GM19455 (cell line): ENCODE data around the gene ACOXL.

Source experiments
- ATAC-seq: cut with Tn5 transposase; IDR thresholded peaks from one replicate; pipeline ENCODE4 v1.9.1; 2021; ENCODE audit not compliant: unreplicated experiment

ACOXL gene

DNA sequence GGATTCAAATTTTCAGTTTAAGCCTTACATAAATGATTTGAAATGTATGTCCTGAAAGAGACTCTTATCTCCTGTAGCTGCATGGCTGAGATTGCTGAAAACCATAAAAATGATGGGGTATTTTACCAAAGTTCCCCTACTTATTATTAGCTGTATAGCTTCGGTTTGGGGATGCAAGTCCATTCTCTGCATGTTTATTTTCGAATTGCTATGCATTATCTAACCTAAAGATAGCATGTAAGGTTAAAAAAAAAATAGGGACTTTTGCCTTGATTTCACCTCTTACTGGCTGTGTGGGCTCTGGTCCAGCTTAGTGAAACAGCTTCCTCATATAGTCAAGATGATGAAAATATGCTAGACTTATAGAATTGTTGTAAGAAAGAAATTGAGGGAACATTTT is 14.0 kb upstream of the ACOXL start:
- no peak for ATAC-seq

DNA sequence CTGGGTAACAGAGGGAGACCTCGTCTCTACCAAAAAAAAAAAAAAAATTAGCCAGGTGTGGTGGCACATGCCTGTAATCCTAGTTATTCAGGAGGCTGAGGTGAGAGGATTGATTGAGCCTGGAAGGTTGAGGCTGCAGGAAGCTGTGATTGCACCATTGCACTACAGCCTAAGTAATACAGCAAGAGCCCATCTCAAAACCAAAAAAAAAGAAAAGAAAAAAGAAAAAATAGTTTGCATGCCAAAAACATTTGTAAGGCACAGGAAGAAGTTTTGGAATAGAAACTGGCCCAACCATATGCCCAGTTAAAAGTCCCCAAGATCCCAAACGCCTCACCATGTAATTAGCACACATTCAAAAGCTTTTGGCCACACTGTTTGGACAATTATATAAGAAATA is 13.4 kb upstream of the ACOXL start:
- no peak for ATAC-seq

DNA sequence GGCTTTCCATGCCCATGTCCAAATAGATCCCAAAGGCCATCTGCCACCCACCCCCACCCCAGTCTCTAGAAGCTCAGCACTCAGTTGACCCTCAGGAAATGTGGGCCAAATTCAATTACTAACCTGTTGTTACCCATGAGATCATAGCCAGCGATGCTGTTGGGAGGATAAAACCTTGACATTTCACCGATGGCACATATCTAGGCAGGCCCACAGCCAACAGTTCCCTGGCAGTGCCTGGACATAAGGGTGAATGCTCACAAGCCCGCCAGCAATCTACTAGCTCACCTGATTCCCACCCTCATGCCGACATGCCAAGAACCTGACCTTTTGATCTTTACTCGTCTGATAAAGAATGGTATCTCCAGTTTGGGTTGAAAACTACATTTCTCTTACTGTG is 11.8 kb upstream of the ACOXL start:
- ATAC-seq: no peak

DNA sequence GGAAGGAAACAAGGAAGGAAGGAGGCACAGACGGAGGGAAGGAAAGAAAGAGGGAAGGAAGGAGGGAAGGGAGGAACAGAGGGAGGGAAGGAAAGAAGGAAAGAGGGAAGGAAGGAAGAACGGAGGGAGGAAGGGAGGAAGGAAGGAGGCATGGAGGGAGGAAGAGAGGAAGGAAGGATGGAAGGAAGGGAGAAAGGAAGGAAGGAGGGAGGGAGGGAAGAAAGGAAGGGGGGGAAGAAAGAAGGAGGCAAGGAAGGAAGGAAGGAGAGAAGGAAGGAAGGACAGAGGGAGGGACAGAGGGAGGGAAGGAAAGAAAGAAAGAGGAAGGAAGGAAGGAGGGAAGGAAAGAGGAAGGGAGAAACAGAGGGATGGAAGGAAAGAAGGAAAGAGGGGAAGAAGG is 7.6 kb upstream of the ACOXL start:
- ATAC-seq: no peak

DNA sequence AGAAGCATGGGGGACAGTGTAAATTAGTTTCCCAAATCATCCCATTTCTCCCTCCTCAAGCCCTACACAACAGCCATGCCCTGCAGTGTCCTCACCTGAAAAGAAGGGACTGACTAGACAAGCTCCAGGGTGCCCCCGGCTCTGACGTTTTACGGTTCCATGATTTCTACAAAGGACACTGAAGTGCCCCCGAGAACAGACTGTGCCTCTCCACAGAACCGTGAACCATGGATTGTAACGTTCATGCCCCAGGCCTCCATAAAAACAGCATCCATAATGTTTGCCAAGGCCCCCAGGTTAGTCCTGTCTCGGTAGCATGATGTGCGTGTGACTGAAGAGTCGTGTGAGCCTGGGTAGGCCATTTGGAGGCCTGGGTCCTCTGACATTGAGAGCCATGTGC is 7.0 kb upstream of the ACOXL start:
- no peak for ATAC-seq

DNA sequence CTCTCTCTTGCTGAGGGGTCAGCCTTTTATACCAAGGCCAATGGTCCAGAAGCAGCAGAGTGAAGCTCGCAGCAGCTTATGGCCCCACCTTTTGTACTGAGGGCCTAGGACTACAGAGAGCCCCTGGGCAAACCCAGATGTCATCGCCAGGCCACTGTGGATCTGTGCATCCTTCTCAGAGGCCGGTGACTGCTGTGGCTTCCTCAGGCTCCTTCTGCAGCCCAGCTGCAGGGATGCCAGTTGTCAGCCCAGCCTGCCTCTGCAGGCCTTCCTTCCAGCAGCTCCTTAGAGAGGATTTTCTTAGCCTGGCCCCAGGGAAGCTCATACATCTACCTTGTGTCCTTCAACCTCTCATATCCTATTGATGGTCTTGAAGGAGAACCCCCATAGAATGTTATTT is 6.5 kb upstream of the ACOXL start:
- no peak for ATAC-seq

DNA sequence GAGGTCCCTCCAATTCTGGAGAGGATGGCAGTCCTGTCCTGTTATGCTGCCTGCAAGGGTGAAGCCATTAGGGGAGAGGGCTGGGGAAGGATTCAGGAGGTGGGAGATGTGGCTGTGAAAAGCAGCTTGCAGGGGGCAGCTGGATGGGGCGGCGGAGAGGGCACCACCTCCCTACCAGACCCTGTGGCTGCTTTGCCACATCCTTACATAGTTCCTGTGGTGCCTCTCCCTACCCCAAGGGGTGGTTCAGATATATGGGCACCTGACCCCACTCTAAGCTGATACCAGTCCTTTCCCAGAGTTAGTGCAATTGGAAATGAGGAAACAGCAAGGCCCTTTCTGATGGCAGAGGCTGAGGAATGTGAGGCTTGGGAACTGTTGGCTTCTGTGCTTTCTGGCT is 6.1 kb upstream of the ACOXL start:
- no peak for ATAC-seq

DNA sequence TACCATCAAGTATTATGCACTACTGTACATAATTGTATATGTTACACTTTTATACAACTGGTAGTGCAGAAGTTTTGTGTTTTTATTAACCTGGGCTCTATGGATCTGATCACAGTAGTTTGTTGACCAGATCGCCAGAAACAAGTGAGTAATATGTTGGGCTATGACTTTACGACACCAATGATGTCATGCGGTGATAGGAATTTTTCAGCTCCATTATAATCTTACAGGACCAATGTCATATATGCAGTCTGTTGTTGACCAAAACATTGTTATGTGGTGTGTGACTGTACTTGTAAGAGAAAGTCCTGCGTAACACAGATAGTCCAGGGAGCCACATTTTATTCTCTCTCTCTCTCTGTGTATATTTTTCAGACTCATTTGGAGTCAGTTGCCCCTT is 4.5 kb upstream of the ACOXL start:
- no peak for ATAC-seq

DNA sequence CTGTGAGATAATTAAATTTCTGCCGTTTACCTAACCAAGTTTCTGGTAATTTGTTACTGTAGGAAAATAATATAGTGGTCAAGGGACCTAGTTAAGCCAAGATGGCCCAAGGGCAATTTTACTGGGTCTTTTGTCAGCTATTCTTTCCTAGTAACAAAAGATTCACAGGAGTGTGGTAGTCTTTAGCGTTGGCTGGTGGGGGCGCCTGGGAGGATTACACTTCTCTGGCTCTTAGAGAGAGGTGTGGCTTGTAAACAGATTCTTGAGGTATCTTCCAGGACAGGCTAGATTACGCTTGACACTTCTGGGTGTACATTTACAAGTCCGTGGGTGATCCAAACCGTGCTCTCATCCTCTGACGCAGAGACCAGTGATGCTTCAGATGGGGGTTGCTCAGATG is 3.3 kb upstream of the ACOXL start:
- no peak for ATAC-seq

DNA sequence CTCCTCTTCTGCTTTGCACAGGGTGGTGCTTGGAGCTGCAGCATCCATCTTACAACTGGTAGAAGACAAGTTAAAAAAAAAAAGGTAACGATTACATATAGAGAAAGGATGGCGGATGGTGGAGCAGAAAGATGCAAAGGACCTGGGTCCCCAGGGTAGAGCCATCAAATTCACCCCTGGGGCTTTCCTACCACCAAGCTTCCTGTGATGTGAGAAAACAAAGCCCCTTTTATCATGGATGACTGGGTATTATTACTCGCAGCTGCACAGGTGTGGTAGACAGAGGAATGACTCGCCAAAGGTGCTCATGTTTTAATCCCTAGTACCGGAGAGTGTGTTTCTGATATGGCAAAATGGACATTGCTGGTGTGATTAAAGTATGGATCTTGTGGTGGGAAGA is 1.3 kb upstream of the ACOXL start:
- no peak for ATAC-seq

DNA sequence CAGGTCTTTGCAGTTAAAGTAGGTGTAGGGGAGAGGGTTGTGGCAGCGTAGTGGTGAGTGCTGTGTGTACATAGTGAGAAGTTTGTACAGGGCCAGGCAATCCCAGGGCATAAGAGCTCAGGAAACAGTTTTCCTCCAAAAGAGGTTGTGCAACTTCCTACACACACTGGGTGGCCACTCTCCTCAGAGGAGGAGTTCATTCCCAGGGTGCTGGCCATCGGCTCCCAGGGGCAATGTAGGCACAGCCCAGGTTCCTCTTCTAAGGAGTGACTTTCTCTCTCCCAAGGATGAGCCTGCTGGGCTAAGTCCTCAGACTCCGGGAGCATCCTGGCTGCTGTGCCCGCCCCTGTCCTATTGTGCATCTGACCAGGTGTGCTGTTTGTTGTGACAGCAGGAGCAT is 3.0 kb downstream of the ACOXL start:
- no peak for ATAC-seq

DNA sequence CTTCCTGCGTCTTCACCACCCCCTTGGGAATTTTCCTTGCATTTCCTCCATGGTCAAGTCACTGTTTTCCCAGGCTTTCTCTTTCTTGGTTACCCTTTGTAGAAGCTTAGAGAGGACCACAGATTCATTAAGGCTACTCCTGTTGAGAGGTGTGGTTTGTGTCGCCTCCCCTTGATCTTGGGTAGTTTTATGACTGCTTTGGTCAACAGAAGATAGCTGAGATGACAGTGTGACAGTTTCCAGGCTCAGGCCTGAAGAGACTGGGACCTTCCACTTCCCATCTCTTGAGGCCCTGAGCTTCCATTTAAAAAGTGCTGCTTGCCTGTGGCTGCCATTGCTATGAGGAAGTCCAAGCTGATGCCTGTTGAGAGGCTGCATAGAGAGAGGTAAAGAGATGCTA is 5.4 kb downstream of the ACOXL start:
- ATAC-seq: no peak

DNA sequence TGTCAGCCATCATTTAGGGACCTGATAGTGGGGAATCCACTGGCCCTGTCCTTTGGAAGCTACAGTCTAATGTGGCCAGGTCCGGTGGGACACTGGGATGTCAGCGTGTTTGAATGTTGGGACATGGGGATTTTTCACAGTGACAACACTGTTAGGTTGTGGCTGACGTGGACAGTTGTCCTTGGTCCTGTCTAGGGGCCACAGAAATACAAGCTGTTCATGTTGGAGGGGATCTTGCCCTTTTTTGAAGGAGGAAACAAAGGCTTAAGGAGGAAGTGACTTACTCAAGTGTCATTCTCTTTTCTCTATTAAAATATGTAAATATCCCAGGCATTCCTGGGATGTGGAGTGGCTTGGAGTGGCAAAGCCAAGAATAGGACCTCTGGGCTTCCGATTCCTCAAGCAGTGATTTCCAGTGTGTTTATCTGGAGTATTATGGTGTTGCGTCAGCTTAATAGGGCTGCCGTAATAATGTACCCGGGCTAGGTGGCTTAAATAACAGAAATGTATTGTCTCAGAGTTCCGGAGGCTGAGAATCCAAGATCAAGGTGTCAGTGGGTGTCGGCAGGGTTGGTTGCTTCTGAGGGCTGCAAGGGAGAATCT is 8.5 kb downstream of the ACOXL start:
- no peak for ATAC-seq

DNA sequence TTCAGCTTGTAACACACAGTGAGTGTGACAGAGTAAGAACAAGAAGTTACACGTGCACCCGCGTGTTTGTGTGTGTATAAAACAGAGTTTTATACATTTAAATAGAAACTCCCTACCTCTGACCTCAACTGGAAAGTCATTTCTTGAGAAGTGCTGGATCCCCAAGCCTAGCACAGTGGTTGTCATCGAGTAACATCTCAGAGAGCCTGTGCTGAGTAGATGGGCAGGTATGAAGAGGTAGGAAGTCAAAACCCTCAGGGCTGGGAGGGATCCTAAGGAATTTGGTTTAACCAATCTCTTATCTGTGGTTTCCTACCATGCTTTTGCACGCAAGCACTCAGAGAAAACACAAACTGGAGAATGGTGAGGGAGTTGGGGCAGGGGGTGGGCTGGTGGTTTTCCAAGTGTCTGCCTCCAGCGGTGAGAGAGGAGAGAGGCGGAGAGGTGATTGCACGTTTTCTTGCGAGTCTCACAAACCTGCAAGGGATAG is 9.2 kb downstream of the ACOXL start:
- ATAC-seq: no peak

DNA sequence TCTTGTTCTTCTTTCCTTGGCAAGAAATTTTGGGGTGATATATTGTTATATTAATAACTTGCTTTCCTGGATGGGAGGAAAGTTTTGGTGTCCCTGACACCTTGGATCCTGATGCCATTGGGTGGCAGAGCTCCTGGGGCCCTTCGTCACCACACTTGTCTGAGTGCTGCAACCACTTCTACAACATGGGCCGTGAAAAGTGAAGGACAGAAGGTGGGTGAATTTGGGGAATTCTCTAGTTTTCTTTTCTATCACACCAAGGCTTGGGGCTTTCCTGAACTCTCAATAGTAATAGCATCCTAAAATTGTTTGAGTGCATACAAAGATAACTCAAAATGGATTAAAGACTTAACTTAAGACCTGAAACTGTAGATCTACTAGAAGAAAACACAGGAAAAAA is 10.0 kb downstream of the ACOXL start:
- no peak for ATAC-seq

DNA sequence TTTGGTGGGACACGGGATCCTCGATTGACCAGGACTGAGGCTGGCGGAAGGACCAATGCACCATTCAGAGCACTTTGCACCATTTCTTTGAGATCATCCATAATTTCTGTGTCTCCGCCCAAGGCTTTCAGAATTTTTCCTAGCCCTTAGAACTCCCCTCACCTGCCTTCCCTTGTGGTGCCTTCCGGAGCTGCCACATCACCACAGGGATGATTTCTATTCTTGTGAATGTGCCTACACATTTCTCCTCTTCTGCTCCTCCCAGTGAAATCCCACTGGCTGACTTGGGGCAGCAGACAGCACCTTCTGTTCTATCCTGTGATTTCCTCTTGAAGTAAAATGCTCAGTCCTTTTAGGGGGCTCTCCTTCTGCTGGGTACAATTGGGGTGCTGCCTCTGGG is 11.2 kb downstream of the ACOXL start:
- no peak for ATAC-seq

DNA sequence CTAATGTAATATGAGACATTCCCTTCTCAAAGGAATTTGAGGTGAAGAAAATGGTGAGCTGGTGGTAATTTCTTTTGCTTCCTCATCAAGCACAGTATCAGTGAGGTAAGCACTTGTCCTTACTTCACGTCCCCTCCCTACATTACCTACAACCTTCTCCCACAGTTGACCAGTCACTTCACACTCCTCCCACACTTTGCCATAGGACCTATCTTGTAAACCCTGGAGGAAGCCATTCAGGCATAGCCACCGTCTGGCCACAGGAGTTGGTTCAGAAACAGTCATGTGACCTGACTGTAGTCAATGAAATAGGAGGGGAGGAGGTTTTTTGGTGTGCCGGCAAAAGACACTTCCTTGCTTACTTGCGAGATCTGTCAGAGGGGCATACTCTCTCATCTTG is 12.1 kb downstream of the ACOXL start:
- no peak for ATAC-seq

DNA sequence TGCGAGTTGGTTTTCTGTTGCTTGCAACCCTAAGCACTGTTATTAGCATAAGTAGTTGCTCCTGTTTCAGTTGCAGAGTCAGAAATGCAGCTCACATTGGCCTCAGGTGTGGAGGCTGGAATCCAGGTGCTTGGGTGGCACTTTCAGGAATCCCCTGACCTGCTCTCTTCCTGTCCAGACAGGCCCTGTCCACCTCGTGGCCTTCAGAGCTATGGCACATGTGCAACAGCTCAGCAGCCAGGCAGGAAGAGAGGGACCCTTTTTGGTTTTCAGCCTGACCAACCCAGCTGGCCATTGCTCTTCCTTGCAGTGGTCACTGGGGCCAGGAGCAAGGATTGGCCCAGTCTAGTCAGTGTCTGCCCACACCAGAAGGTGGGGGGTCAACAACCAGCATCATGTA is 12.7 kb downstream of the ACOXL start:
- no peak for ATAC-seq

DNA sequence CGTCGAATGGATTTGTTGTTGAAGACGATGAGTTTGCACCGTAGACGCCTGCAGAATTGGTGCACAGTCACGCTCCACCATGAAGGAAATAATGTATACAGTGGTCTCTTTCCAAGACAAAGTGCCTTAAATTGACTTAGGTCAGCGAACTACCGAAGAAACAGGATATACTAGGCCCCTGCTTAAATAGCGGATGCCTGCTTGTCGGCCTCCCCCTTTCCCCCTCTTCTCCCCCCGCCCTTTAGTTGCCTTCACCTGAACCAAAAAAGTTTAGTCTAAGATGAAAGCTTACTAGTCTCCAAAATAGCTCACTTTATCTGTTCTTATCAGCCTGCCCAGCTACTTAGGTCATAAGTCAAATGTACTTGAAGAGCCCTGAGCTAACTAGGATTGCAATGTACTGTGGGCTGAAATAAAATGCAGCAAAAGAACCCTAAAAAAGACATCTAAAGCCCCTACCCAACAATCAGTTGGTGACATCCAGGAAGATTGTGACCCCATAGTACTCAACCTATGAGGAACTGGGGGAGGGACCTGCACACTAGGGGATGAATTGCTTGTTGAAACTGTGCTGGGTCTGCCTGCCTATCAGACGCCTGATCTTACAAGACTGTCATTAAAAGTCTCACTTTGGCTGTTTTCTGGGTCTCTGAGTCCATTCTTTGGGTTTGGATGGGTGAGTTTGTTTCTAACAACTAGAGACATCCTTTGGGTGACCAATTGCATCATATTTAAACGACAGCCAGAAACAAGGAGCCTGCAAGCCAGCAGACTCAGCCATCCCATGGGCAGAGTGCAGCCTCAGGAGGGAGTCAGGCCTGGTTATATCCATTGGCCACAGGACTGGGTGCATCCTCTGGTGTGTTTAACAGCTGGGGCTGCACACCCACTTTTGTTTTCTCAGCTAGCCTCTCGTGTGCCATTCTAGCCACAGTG is 14.5 kb downstream of the ACOXL start:
- ATAC-seq: no peak

DNA sequence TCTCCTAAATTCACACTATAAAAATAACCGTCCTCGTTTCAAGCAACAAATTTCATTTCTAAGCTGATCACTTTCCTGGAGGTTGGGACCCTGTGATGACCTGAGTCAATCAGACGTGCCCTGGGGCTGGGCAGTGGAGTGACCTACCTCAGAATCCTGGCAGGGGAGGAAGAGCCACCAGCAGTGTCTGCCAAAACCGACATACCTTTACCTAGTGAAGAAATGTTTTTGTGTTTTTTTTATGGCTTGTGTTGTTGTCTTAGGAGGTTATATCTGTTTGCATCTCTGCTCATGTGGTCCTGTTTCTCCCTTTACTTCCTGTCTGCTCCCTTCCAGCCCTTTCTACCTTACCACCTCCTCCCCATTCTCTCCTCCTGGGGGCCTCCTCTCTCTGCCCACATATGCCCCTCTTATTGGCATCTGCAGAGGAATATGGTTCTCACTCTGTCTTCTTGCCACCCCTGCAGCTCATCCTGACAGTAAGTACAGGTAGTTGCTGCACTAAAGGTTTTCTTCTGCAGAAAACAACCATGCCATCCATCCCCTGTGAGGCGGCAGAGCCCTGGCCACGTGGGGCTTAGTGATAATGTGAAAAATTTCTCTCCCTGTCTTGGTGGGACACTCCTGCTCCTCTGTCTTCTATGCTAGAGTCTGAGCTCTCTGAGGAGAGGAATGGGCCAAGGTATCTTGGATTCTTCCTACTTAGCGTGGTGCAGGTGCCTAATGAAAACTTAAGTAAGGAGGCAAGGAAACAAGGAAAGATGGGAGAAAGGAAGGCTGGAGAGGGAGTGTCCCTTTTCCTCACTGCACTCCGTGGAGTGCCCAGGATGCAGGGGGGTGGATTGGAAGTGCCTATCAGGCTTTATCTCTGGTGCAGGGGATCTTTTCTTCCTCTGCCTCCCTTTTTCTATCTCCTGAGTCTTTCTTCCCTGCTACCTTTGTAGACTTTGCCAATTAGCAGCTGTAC is 15.4 kb downstream of the ACOXL start:
- ATAC-seq: no peak

DNA sequence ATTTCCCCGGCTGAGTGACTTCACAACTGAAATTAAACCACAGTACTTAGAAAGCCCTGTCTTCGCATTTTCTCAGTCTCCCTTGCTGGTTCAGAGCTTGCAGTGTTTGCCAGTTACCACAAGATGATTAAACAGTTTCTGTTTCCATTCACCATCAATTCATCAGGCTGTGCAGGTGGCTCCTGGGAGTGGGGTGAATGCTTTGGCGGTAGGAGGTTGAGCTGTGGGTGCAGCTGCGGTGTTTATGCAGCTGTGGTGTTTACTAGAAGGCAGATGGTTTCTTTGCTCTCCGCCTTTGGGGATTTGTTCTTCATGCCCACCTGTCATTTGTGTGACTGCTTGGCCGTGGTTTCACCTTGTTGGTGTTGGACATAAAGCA is 16.1 kb downstream of the ACOXL start:
- ATAC-seq: peak; percentile 96
